ENCODE measurements around the gene SH3BGRL2.

- TF ChIP-seq CTCF (IDR thresholded peaks at IDR 0.05) (no peak), EZH2 (IDR thresholded peaks at IDR 0.05) (no peak)
These were observed 4.1 kb downstream of the SH3BGRL2 start for GRCh38 chr6:79635232-79635543.
